ENCODE results near the gene LHPP. TPM values are rescaled to one million over a fixed set of nuclear protein-coding genes. Genes with fewer than 3 reads are reported as not detected.

The LHPP gene
- total RNA-seq, 1 donor from 2014 or later, result 12.1 TPM

- no peak for DNase-seq (ENCODE audit: low read depth)
- no peak overlapping the region for H3K4me3 ChIP-seq (ENCODE audit: low read depth, low read length)
- no peak for TF ChIP-seq CTCF (conservative IDR thresholded peaks at IDR 0.05; ENCODE audit: low read depth, low read length)
Measured at GRCh38 chr10:124560377-124561105, 98.9 kb downstream of the LHPP start.

- H3K4me3 ChIP-seq (ENCODE audit: low read depth, low read length), result no peak overlapping the region
- TF ChIP-seq CTCF (conservative IDR thresholded peaks at IDR 0.05; ENCODE audit: low read depth, low read length), result no peak
- no peak for DNase-seq (ENCODE audit: low read depth)
Measured at GRCh38 chr10:124561206-124561605, 99.6 kb downstream of the LHPP start.

GRCh38 chr10:124562425-124563060 is 100.9 kb downstream of the LHPP start:
- no peak for TF ChIP-seq CTCF (conservative IDR thresholded peaks at IDR 0.05; ENCODE audit: low read depth, low read length)
- DNase-seq (ENCODE audit: low read depth), result no peak
- H3K4me3 ChIP-seq (ENCODE audit: low read depth, low read length), result no peak overlapping the region

GRCh38 chr10:124563320-124564040 is 101.9 kb downstream of the LHPP start:
- TF ChIP-seq CTCF (conservative IDR thresholded peaks at IDR 0.05; ENCODE audit: low read depth, low read length), result no peak
- H3K4me3 ChIP-seq (ENCODE audit: low read depth, low read length), result no peak overlapping the region
- DNase-seq (ENCODE audit: low read depth), result no peak

GRCh38 chr10:124564881-124565280 is 103.3 kb downstream of the LHPP start:
- no peak overlapping the region for H3K4me3 ChIP-seq (ENCODE audit: low read depth, low read length)
- no peak for TF ChIP-seq CTCF (conservative IDR thresholded peaks at IDR 0.05; ENCODE audit: low read depth, low read length)
- no peak for DNase-seq (ENCODE audit: low read depth)

GRCh38 chr10:124565565-124566221 is 104.1 kb downstream of the LHPP start:
- DNase-seq (ENCODE audit: low read depth), result no peak
- no peak overlapping the region for H3K4me3 ChIP-seq (ENCODE audit: low read depth, low read length)
- TF ChIP-seq CTCF (conservative IDR thresholded peaks at IDR 0.05; ENCODE audit: low read depth, low read length), result peak; percentile 25
